ENCODE results near the gene LYSMD3.

- TF ChIP-seq POLR2A (IDR thresholded peaks at IDR 0.05; ENCODE audit: low read depth, low read length) (no peak), MTA3 (IDR thresholded peaks at IDR 0.05; ENCODE audit: borderline replicate concordance, low read length) (no peak), FOS (IDR thresholded peaks at IDR 0.05; ENCODE audit: borderline replicate concordance, extremely low read depth, insufficient read length) (no peak), ZNF274 (IDR thresholded peaks at IDR 0.05; ENCODE audit: insufficient read depth, insufficient read length) (no peak), EZH2 (IDR thresholded peaks at IDR 0.05; ENCODE audit: borderline replicate concordance, control insufficient read depth, low read depth, low read length) (no peak), JUND (IDR thresholded peaks at IDR 0.05; ENCODE audit: low read depth, low read length) (no peak)
Measured at GRCh38 chr5:90494043-90494442, 35.3 kb downstream of the LYSMD3 start.
